ENCODE measurements around the gene GPR3.
"Not testable (repeated sequence)": the region's sequence is repeated elsewhere in the genome, so short reads cannot be mapped to it uniquely, and the experiment has no call there.

GPR3 gene

GRCh38 chr1:27380224-27380623, 12.2 kb upstream of the GPR3 start:
- H3K4me3 Mint-ChIP-seq: no peak overlapping the region
- no peaks in the 10 kb centered on the region for H3K9me3 Mint-ChIP-seq
- intact Hi-C loops (cut with micrococcal nuclease): no loop called here
- no peaks in the 10 kb centered on the region for H3K36me3 Mint-ChIP-seq (ENCODE audit: low read depth)
- H3K27ac Mint-ChIP-seq: no peak overlapping the region
- H3K27me3 Mint-ChIP-seq: peaks cover 25% of the 10 kb centered on the region
- H3K4me1 Mint-ChIP-seq (ENCODE audit: low read depth): peaks cover 32% of the 10 kb centered on the region

- Mint-ChIP-seq H3K4me1 (ENCODE audit: low read depth) (peaks cover 32% of the 10 kb centered on the region), H3K4me3 (no peak overlapping the region), H3K27me3 (peaks cover 24% of the 10 kb centered on the region), H3K9me3 (no peaks in the 10 kb centered on the region), H3K27ac (no peak overlapping the region), H3K36me3 (ENCODE audit: low read depth) (no peaks in the 10 kb centered on the region)
- intact Hi-C loops (cut with micrococcal nuclease): no loop called here
Observed at GRCh38 chr1:27380766-27381733, 11.4 kb upstream of the GPR3 start.

GRCh38 chr1:27381969-27382762, 10.3 kb upstream of the GPR3 start:
- intact Hi-C loops (cut with micrococcal nuclease): no loop called here
- H3K4me3 Mint-ChIP-seq: no peak overlapping the region
- H3K27me3 Mint-ChIP-seq: peaks cover 32% of the 10 kb centered on the region
- peak overlapping the region; percentile 14 for H3K27ac Mint-ChIP-seq
- H3K36me3 Mint-ChIP-seq (ENCODE audit: low read depth): no peaks in the 10 kb centered on the region
- H3K9me3 Mint-ChIP-seq: no peaks in the 10 kb centered on the region
- H3K4me1 Mint-ChIP-seq (ENCODE audit: low read depth): peaks cover 32% of the 10 kb centered on the region

- no peak within 1 kb of the TSS for H3K4me3 Mint-ChIP-seq
- peaks cover 32% of the 10 kb centered on the region for H3K4me1 Mint-ChIP-seq (ENCODE audit: low read depth)
- peak within 1 kb of the TSS; percentile 61 for H3K27ac Mint-ChIP-seq
- intact Hi-C loops (cut with micrococcal nuclease): no loop called here
- no peaks in the 10 kb centered on the region for H3K36me3 Mint-ChIP-seq (ENCODE audit: low read depth)
- no peaks in the 10 kb centered on the region for H3K9me3 Mint-ChIP-seq
- peaks cover 33% of the 10 kb centered on the region for H3K27me3 Mint-ChIP-seq
Observed at GRCh38 chr1:27383039-27383605, 9.3 kb upstream of the GPR3 start, which contains the start of gene CD164L2. CD164L2 (minus strand) TSS chr1:27383333; CDS start chr1:27383239, 94 bp downstream.

- H3K4me1 Mint-ChIP-seq (ENCODE audit: low read depth): peaks cover 32% of the 10 kb centered on the region
- H3K36me3 Mint-ChIP-seq (ENCODE audit: low read depth): no peaks in the 10 kb centered on the region
- peak overlapping the region; percentile 61 for H3K27ac Mint-ChIP-seq
- H3K4me3 Mint-ChIP-seq: no peak overlapping the region
- intact Hi-C loops (cut with micrococcal nuclease): no loop called here
- H3K9me3 Mint-ChIP-seq: no peaks in the 10 kb centered on the region
- peaks cover 36% of the 10 kb centered on the region for H3K27me3 Mint-ChIP-seq
Observed at GRCh38 chr1:27383661-27384060, 8.8 kb upstream of the GPR3 start.

- intact Hi-C loops (cut with micrococcal nuclease); H3K9me3 Mint-ChIP-seq; H3K36me3 Mint-ChIP-seq (ENCODE audit: low read depth); H3K4me3 Mint-ChIP-seq; H3K27ac Mint-ChIP-seq: not testable (repeated sequence)
- H3K27me3 Mint-ChIP-seq: peaks cover 41% of the 10 kb centered on the region
- peaks cover 26% of the 10 kb centered on the region for H3K4me1 Mint-ChIP-seq (ENCODE audit: low read depth)
Observed at GRCh38 chr1:27384797-27385196, 7.6 kb upstream of the GPR3 start.

GRCh38 chr1:27388337-27389005, 4.0 kb upstream of the GPR3 start:
- Mint-ChIP-seq H3K4me1 (ENCODE audit: low read depth) (peaks cover 20% of the 10 kb centered on the region), H3K4me3 (no peak overlapping the region), H3K27ac (no peak overlapping the region), H3K36me3 (ENCODE audit: low read depth) (no peaks in the 10 kb centered on the region), H3K9me3 (no peaks in the 10 kb centered on the region), H3K27me3 (peaks cover 52% of the 10 kb centered on the region)
- intact Hi-C loops (cut with micrococcal nuclease): loop anchor here (1.0 kb wide), 1 partner anchor 31 kb away; no protein-coding TSS in a partner anchor

- intact Hi-C loops (cut with micrococcal nuclease): loop anchor here (1.0 kb wide), 2 partner anchors 34 to 91 kb away; no protein-coding TSS in a partner anchor
- H3K27ac Mint-ChIP-seq: peak overlapping the region; percentile 74
- peaks cover 20% of the 10 kb centered on the region for H3K4me1 Mint-ChIP-seq (ENCODE audit: low read depth)
- peak overlapping the region; percentile 76 for H3K4me3 Mint-ChIP-seq
- H3K9me3 Mint-ChIP-seq: no peaks in the 10 kb centered on the region
- H3K27me3 Mint-ChIP-seq: peaks cover 43% of the 10 kb centered on the region
- H3K36me3 Mint-ChIP-seq (ENCODE audit: low read depth): no peaks in the 10 kb centered on the region
Observed at GRCh38 chr1:27391511-27392095, 819 bp upstream of the GPR3 start.

- Mint-ChIP-seq H3K4me1 (ENCODE audit: low read depth) (peaks cover 25% of the 10 kb centered on the region), H3K27ac (peak overlapping the region; percentile 74), H3K9me3 (no peaks in the 10 kb centered on the region), H3K36me3 (ENCODE audit: low read depth) (no peaks in the 10 kb centered on the region), H3K4me3 (peak overlapping the region; percentile 76), H3K27me3 (peaks cover 38% of the 10 kb centered on the region)
- intact Hi-C loops (cut with micrococcal nuclease): loop anchor here (1.0 kb wide), 2 partner anchors 36 to 93 kb away; no protein-coding TSS in a partner anchor
Observed at GRCh38 chr1:27392778-27393635, 585 bp downstream of the GPR3 start.

GRCh38 chr1:27393641-27394281, 1.3 kb downstream of the GPR3 start:
- H3K27ac Mint-ChIP-seq: no peak overlapping the region
- H3K4me3 Mint-ChIP-seq: no peak overlapping the region
- intact Hi-C loops (cut with micrococcal nuclease): no loop called here

GRCh38 chr1:27394282-27394658, 1.8 kb downstream of the GPR3 start:
- no peak overlapping the region for H3K4me3 Mint-ChIP-seq
- H3K27me3 Mint-ChIP-seq: peaks cover 35% of the 10 kb centered on the region
- H3K36me3 Mint-ChIP-seq (ENCODE audit: low read depth): no peaks in the 10 kb centered on the region
- intact Hi-C loops (cut with micrococcal nuclease): no loop called here
- H3K4me1 Mint-ChIP-seq (ENCODE audit: low read depth): peaks cover 25% of the 10 kb centered on the region
- no peak overlapping the region for H3K27ac Mint-ChIP-seq
- no peaks in the 10 kb centered on the region for H3K9me3 Mint-ChIP-seq

More at GRCh38 chr1:27393641-27394281, 1.3 kb downstream of the GPR3 start:
- Mint-ChIP-seq H3K36me3 (ENCODE audit: low read depth) (no peaks in the 10 kb centered on the region), H3K9me3 (no peaks in the 10 kb centered on the region), H3K27me3 (peaks cover 35% of the 10 kb centered on the region), H3K4me1 (ENCODE audit: low read depth) (peaks cover 25% of the 10 kb centered on the region)

GRCh38 chr1:27394925-27395324, 2.5 kb downstream of the GPR3 start:
- H3K27me3 Mint-ChIP-seq: peaks cover 29% of the 10 kb centered on the region
- no peak overlapping the region for H3K27ac Mint-ChIP-seq
- H3K4me3 Mint-ChIP-seq: no peak overlapping the region
- H3K36me3 Mint-ChIP-seq (ENCODE audit: low read depth): no peaks in the 10 kb centered on the region
- peaks cover 25% of the 10 kb centered on the region for H3K4me1 Mint-ChIP-seq (ENCODE audit: low read depth)
- H3K9me3 Mint-ChIP-seq: no peaks in the 10 kb centered on the region
- intact Hi-C loops (cut with micrococcal nuclease): loop anchor here (1.0 kb wide), 1 partner anchor 94 kb away; no protein-coding TSS in a partner anchor

All from dendritic cell treated with granulocyte-macrophage colony-stimulating factor and Interleukin-4, amounts not matched to agents 40 ng/mL and 50 ng/mL, for 4 days (primary cell).